ENCODE data around the gene HIPK2. TPM values are rescaled to one million over a fixed set of nuclear protein-coding genes. Genes with fewer than 3 reads are reported as not detected.

Gene HIPK2
- total RNA-seq, 1 donor from 2014 or later: 89.1 TPM

GRCh38 chr7:139798892-139799291 is 21.1 kb upstream of the HIPK2 start:
- Mint-ChIP-seq H3K27me3 (no peaks in the 10 kb centered on the region), H3K36me3 (peaks cover 6% of the 10 kb centered on the region), H3K4me3 (no peak overlapping the region), H3K27ac (no peak overlapping the region), H3K9me3 (peaks cover 7% of the 10 kb centered on the region), H3K4me1 (ENCODE audit: unreplicated experiment) (no peaks in the 10 kb centered on the region)
- TF ChIP-seq, protein P1, sequence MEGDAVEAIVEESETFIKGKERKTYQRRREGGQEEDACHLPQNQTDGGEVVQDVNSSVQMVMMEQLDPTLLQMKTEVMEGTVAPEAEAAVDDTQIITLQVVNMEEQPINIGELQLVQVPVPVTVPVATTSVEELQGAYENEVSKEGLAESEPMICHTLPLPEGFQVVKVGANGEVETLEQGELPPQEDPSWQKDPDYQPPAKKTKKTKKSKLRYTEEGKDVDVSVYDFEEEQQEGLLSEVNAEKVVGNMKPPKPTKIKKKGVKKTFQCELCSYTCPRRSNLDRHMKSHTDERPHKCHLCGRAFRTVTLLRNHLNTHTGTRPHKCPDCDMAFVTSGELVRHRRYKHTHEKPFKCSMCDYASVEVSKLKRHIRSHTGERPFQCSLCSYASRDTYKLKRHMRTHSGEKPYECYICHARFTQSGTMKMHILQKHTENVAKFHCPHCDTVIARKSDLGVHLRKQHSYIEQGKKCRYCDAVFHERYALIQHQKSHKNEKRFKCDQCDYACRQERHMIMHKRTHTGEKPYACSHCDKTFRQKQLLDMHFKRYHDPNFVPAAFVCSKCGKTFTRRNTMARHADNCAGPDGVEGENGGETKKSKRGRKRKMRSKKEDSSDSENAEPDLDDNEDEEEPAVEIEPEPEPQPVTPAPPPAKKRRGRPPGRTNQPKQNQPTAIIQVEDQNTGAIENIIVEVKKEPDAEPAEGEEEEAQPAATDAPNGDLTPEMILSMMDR (conservative IDR thresholded peaks at IDR 0.05): no peak
- DNase-seq (ENCODE audit: extremely low spot score, unreplicated experiment): no peak

DNA sequence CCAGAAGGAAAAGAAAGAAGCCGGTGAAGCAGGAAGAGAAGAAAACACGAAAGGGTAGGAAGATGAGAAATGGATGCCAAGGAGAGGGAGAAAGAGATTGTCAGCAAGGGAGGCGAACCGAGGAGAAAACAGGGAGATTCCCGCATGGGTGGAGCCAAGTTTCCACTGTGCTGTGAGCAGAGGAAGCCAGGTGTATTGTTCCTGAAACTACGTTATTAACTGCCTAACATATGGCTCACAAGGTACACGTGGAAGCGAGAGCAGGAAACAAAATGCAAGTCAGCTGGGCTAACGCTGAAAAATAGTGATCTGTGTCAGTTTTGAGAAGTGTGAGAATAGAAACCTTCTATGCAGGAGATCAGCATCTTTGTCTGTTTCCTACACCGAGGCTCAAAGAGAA is 20.4 kb upstream of the HIPK2 start:
- DNase-seq (ENCODE audit: extremely low spot score, unreplicated experiment): no peak
- peaks cover 7% of the 10 kb centered on the region for H3K9me3 Mint-ChIP-seq
- peaks cover 5% of the 10 kb centered on the region for H3K36me3 Mint-ChIP-seq
- H3K4me3 Mint-ChIP-seq: no peak overlapping the region
- TF ChIP-seq, protein P1 (conservative IDR thresholded peaks at IDR 0.05): no peak
- no peak overlapping the region for H3K27ac Mint-ChIP-seq
- no peaks in the 10 kb centered on the region for H3K4me1 Mint-ChIP-seq (ENCODE audit: unreplicated experiment)
- no peaks in the 10 kb centered on the region for H3K27me3 Mint-ChIP-seq

DNA sequence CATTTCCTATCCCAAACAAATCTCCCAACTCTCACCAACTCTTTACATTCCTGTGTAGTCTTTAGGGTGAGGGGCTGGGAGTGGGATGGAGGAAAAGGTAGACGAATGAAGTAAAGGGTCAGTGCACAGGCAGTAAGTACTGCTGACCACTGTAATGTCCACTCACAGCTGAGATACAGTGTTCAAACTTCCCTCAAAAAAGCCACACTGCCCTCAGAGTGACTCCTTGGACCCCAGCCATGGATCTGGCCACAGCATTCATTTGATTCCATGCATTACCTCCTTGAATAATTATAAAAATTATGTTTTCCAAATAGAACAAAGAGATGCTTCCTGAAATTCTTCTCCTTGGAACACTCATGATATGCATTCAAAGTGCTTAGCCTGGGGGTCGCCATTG is 19.8 kb upstream of the HIPK2 start:
- H3K4me1 Mint-ChIP-seq (ENCODE audit: unreplicated experiment): no peaks in the 10 kb centered on the region
- TF ChIP-seq, protein P1 (conservative IDR thresholded peaks at IDR 0.05): no peak
- peaks cover 3% of the 10 kb centered on the region for H3K9me3 Mint-ChIP-seq
- H3K27me3 Mint-ChIP-seq: no peaks in the 10 kb centered on the region
- no peaks in the 10 kb centered on the region for H3K36me3 Mint-ChIP-seq
- no peak overlapping the region for H3K4me3 Mint-ChIP-seq
- no peak overlapping the region for H3K27ac Mint-ChIP-seq
- no peak for DNase-seq (ENCODE audit: extremely low spot score, unreplicated experiment)

GRCh38 chr7:139791316-139791715 is 13.5 kb upstream of the HIPK2 start:
- Mint-ChIP-seq H3K9me3 (no peaks in the 10 kb centered on the region), H3K4me1 (ENCODE audit: unreplicated experiment) (no peaks in the 10 kb centered on the region), H3K27me3 (no peaks in the 10 kb centered on the region), H3K4me3 (no peak overlapping the region), H3K27ac (no peak overlapping the region), H3K36me3 (no peaks in the 10 kb centered on the region)
- no peak for DNase-seq (ENCODE audit: extremely low spot score, unreplicated experiment)
- TF ChIP-seq, protein P1 (conservative IDR thresholded peaks at IDR 0.05): no peak

- H3K27ac Mint-ChIP-seq: no peak overlapping the region
- TF ChIP-seq, protein P1 (conservative IDR thresholded peaks at IDR 0.05): no peak
- no peaks in the 10 kb centered on the region for H3K36me3 Mint-ChIP-seq
- H3K9me3 Mint-ChIP-seq: no peaks in the 10 kb centered on the region
- H3K27me3 Mint-ChIP-seq: peaks cover 3% of the 10 kb centered on the region
- peaks cover 7% of the 10 kb centered on the region for H3K4me1 Mint-ChIP-seq (ENCODE audit: unreplicated experiment)
- H3K4me3 Mint-ChIP-seq: no peak overlapping the region
- DNase-seq (ENCODE audit: extremely low spot score, unreplicated experiment): no peak
Observed at GRCh38 chr7:139784648-139785047, 6.8 kb upstream of the HIPK2 start.
